Skin of body (tissue), 2 donors: ENCODE data around the gene ZNF451. TPM values are rescaled to one million over a fixed set of nuclear protein-coding genes. Genes with fewer than 3 reads are reported as not detected.
"Not testable (repeated sequence)": the region's sequence is repeated elsewhere in the genome, so short reads cannot be mapped to it uniquely, and the experiment has no call there.

Experiments used
- DNase-seq: peaks from one replicate; lab custom pipeline; 2025; lab: John Stamatoyannopoulos, UW
- total RNA-seq: library from RNA; depleted of rRNA; stranded (reverse); fragments of >200 nt; gene quantifications from one replicate; pipeline ENCODE4 v1.2.3, GENCODE V29; 2014

The ZNF451 gene, protein sequence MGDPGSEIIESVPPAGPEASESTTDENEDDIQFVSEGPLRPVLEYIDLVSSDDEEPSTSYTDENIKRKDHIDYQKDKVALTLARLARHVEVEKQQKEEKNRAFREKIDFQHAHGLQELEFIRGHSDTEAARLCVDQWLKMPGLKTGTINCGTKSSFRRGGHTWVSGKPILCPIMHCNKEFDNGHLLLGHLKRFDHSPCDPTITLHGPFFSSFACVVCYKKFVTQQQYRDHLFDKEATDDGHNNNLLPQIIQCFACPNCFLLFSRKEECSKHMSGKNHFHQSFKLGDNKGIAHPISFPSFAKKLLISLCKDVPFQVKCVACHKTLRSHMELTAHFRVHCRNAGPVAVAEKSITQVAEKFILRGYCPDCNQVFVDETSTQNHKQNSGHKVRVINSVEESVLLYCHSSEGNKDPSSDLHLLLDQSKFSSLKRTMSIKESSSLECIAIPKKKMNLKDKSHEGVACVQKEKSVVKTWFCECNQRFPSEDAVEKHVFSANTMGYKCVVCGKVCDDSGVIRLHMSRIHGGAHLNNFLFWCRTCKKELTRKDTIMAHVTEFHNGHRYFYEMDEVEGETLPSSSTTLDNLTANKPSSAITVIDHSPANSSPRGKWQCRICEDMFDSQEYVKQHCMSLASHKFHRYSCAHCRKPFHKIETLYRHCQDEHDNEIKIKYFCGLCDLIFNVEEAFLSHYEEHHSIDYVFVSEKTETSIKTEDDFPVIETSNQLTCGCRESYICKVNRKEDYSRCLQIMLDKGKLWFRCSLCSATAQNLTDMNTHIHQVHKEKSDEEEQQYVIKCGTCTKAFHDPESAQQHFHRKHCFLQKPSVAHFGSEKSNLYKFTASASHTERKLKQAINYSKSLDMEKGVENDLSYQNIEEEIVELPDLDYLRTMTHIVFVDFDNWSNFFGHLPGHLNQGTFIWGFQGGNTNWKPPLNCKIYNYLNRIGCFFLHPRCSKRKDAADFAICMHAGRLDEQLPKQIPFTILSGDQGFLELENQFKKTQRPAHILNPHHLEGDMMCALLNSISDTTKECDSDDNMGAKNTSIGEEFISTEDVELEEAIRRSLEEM
- 86.5 TPM for total RNA-seq

DNA sequence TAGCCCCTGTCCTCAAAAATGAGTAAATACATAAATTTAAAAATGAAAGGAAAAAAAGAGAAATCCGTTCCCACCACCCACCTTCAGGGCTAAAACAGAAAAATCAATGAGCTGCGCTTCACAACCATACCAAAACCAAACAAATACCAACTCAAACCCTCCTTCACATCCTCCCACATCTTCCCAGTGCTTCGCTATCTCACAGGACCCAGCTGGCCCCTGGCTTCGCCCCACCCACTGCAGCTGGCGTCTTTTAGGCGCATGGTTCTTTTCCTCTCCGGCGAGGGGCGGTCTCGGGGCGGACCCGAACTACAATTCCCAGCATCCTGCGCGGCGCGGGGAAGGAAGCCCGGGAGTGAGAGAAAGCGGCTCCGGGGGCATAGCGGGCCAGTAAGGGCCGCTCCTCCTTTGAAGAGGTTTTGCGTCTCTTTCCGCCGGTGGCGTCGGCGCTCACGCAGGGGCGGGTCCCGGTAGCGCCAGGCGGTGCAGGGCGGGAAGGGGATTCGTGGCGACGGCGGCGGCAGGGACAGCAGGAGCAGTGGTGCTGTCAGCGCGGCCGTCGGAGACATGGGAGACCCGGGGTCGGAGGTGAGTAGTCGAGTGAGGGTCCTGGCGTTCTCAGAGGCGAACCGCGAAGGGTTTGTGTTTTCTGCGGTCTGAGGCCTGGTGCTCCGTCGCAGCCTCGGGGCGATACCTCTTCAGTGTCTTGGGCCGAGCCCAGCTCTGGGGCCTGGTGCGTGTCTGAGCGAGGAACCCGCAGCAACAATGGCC is at the start of gene ZNF451:
Gene ZNF451 (plus strand): TSS at position 502 of the 771 bp plus-strand sequence. CDS start 66 bp downstream, at position 568.
- peak; percentile 96 for DNase-seq

DNA sequence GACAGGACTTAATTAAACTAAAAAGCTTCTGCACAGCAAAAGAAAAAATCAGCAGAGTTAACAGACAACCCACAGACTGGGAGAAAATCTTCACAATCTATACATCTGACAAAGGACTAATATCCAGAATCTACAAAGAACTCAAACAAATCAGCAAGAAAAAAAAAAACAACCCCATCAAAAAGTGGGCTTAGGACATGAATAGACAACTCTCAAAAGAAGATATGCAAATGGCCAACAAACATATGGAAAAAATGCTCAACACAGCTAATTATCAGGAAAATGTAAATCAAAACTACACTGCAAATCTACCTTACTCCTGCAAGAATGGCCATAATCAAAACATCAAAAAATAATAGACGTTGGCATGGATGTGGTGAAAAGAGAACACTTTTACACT is 45.9 kb upstream of the ZNF451 start:
- not testable (repeated sequence) for DNase-seq

DNA sequence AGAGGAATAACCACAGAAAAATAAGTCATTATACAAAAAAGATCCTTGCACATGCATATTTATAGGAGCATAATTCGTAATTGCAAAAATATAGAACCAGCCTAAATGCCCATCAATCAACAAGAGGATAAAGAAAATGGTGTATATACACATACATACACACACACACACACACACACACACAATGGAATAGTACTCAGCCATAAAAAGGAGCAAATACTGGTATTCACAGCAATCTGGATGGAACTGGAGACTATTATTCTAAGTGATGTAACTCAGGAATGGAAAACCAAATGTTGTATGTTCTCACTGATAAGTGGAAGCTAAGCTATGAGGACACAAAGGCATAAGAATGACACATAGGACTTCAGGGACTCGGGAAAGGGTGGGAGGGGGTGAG is 45.4 kb upstream of the ZNF451 start:
- no peak for DNase-seq

DNA sequence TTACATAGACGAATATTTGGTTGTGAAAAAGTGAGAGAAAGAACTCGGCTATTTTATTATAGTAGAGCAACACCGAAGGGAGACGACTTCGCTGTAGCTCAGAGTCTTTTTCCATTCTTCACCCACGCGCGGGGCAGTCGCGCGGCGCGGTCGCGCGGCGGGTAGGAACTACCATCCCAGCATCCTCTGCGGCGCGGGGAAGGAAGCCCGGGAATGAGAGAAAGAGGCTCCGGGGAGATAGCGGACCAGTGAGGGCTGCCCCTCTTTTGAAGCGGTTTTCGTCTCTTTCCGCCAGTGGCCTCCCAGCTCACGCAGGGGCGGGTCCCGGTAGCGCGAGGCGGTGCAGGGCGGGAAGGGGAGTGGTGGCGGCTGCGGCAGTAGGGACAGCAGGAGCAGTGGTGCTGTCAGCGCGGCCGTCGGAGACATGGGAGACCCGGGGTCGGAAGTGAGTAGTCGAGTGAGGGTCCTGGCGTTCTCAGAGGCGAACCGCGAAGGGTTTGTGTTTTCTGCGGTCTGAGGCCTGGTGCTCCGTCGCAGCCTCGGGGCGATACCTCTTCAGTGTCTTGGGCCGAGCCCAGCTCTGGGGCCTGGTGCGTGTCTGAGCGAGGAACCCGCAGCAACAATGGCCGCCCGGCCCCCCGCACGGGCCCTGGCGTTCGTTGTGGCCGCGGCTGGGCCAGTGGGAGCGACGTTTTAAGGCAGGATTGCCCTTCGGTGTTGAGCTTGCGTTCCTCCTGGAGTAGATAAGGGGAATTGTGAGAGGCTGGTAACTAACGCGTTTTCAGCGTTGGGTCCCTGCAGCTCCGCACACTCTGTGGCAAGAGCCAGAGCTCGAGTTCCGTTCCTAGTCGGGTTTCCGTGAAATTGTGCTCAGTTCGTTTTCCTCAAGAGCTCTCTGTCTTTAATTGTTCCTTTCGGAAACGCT is 43.4 kb upstream of the ZNF451 start, which contains the start of gene KIAA1586:
Gene KIAA1586 (plus strand): TSS at position 362 of the 925 bp plus-strand sequence. CDS start 63 bp downstream, at position 425.
- DNase-seq, result peak; percentile 83

DNA sequence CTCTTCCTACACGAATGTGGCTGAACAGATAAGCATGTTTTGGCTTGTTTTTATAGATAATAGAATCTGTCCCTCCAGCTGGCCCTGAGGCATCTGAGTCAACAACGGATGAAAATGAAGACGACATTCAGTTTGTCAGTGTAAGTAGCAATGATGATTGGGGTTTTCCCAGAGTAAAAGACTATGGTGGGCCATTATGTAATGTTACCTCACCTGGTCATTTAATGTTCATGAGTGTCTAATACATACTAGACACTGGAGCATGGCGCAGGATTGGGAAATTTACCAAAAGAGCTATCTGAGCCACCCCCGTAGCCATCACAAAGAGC is 42.8 kb upstream of the ZNF451 start:
- DNase-seq, result not testable (repeated sequence)

DNA sequence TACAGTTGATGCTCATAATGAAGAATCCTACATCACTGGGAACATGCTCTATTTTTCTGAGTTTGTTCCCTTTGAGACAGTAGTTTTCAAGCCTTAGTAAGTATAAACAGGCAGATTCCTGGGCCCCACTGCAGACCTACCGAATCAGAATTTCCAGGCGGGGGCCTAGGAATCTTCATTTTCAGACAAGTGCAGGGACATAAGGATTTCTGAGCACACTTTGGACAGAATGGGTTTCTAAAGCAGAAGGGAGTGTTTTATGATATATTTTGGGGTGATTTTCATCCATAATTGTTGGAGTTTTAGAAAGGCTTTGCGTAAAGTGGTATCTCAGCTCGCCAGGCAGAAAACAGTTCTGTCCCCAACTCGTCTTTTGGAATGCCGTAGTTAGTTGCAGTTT is 42.1 kb upstream of the ZNF451 start:
- DNase-seq, result not testable (repeated sequence)

DNA sequence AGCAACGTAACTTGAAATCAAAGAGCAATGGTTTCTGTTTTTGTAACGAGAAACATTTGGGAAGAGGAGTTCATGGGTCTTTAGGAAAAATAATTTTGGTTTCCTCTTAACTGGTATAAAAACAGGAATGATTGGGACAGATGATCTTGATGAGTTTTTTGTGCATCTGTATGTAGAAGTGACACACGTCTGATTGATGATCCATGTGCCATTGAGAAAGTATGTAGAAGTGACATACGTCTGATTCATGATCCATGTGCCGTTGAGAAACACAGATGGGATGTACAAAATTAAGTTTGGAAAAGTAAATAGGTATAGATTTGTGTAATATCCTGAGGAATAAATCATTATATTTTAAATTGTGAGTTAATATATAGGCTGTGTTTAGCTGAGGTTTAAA is 41.4 kb upstream of the ZNF451 start:
- DNase-seq, result no peak

DNA sequence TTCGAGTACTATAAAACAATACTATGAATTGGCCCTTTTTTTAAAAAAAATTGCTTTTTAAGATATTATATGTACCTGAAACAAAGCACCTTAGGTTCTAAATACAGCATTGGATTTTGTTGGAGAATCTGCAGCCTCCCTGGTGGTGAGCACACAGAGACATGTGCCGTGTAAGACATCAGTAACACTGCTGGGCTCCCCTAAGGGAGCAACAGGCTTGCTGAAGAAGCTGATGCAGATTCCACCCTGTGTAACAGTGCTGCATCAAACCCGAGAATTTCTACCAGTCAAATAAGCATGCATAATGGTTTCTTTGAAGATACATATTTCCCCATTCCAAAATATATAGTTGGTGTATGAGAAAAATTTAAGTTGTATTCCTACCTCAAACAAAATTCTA is 26.1 kb upstream of the ZNF451 start:
- DNase-seq, result no peak

DNA sequence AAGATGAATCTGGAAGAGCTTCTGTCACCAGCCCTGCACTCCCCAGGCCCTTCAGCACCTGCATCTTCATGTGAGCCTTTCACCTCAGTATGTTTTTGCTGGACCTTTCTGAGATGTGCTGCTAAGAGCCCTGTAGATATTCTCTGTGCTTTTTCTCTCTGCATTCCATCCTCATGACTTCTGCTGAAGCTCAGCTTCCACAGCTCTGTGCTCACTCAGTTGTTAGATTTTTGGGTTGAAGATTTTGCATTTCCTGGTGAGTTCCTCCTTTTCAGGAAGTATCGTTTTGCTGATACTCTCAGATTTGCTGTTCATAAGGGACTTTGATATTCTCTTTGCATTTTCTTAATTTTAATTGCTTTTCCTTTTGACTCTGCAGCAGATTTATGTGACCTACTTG is 25.2 kb upstream of the ZNF451 start:
- no peak for DNase-seq

DNA sequence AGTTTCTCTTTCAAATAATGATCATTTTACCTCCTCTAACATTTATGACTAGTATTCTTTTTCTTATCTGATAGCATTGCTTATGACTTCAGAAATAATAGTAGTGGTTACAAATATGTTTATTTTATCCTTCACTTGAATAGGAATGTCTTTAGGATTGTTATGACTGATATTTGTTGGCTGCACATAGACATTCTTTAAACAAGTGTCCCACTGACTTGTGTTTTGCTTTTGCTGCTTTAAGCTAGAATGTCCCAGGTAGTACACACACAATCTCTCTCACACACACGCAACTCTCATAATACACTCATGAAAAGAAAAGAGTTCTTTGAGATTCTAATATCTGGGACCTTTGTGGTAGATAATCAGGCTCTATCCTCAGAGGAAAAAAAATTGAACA is 21.9 kb upstream of the ZNF451 start:
- no peak for DNase-seq

DNA sequence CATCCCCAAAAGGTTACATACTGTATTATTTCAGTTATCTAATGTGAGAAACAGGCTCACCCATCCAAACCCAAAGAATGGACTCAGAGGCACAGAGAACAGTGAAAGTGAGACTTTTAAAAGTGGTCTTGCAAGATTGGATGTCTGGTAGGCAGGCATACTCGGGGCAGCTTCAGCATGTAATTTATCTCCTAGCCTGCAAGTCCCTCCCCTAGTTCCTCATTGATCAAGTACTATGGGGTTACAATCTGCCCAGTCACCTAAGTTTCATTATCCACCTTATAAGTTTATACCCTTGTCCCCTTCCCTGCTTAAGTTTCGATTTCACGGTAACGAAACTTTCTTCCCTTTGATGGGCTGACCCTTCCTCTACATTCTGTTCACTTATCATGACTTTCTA is 20.8 kb upstream of the ZNF451 start:
- no peak for DNase-seq

DNA sequence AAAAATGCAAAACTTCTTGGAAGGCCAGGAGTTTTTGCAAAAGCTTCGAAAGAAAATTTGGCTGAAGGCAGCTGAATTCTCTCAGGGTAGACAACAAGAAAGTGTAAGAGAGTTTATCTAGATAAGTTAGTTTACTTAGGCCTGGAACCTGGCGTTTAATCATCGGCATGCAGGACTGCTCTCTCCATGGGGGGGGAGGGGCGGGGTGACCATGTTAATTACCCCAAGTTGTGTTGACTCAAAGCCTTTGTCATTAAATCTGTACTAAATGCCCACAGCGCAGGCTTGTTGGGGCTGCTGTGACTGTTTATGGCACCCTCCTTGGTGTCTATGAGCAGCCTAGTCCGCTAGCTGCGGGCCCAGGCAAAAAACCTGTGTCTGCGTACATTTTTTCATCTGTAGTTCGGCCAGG is 20.1 kb upstream of the ZNF451 start:
- DNase-seq, result no peak

DNA sequence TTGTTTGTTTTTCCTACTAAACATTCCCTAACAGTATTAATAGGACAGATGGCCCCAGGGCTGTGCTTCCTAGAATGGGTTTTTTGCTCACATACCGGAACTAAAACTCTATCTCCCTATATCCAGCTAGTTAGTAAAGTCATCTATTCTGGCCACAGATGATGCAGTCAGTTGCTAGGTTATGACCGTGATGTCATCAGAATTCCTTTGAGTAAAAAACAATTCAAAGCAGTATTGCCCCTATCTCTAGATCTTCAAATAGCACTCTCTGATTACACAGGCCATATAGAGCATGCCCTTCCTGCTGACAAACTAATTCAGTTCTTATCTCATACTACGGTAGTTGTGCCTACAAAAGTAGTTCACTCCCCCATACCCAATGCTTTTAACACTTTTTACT is 17.9 kb upstream of the ZNF451 start:
- no peak for DNase-seq

DNA sequence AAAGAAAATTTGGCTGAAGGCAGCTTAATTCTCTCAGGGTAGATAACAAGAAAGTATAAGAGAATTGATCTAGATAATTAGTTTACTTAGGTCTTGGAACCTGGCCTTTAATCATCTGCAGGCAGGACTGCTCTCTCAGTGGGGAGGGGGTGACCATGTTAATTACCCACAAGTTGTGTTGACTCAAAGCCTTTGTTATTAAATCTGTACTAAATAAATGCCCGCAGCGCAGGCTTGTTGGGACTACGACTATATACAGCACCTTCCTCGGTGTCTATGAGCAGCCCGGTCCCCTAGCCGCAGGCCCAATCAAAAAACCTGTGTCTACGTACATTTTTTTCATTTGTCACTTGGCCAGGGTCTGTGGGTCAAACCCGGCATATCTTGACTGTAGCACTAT is 15.6 kb upstream of the ZNF451 start:
- no peak for DNase-seq

DNA sequence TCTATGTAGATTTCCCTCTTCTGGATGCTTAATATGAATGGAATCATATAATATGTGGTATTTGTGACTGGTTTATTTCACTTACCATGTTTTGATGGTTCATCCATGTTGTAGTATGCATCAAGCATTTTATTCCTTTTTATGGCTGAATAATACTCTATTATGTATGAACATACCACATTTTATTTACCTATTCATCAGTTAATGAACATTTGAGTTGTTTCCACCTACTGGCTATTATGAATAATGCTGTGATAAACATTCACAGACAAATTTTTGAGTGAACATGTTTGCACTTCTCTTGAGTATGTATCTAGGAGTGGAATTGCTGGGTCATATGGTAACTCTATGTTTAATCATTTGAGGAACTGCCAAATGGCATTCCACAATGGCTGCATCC is 14.9 kb upstream of the ZNF451 start:
- DNase-seq, result no peak

DNA sequence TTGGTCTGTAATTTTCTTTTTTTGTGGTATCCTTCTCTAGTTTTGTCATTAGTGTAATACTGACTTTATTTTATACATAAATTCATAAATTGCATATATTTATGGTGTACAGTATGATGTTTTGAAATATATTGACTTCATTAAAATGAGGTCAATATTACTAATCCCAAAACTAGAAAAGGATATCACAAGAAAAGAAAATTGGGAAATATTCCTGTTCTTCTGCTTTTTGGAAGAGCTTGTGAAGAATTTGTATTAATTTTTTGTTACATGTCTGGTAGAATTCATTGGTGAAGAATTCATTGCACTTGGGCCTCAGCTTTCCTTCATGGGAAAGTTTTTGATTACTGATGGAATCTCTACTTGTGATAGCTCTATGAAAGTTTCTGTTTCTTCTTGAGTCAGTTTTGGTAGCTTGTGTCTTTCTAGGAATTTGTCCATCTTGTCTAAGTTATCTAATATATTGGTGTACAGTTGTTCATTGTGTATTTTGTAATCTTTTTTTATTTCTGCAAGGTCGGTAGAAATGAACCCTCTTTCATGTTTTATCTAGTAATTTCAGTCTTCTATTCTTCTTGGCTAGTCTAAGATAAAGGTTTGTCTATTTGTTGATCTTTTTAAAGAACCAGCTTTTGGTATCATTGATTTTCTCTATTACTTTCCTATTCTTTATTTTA is 11.3 kb upstream of the ZNF451 start:
- no peak for DNase-seq

DNA sequence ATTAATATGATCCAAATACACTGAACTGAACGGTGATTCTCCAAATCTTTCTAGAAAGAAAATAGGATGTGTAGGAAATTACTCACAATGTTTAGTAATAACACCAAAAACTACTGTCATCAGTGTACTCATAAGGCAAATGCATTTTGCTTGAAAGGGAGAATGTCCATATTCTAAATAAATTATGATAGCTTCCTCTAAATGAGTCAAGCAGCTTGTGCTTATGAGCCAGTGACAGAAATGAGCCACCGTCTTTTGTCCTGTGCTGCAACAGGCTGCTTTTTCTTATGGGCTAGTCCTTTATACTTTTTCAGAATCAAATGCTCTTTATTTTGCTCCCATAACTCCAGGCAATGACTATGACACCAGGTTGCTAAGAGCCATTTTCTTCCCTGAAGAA is 4.5 kb upstream of the ZNF451 start:
- no peak for DNase-seq

DNA sequence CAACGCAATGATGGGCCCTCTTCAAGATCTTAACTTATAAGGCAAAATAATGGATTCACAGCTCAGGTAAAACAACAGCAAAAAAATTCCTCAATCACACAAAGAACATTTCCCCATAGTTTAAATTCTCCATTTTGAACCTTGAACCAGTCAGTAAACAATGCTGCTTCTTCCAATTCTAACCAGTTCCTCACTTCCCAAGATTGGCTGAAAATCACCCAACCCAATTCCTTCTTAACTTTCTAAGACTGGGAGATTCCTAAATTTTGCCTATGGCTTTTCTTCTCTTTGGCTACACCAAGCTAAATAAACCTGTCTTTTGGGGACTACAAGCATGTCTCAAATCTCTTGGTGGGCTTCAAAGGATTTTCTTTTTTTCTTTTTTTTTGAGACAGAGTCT is 3.1 kb upstream of the ZNF451 start:
- DNase-seq, result no peak

DNA sequence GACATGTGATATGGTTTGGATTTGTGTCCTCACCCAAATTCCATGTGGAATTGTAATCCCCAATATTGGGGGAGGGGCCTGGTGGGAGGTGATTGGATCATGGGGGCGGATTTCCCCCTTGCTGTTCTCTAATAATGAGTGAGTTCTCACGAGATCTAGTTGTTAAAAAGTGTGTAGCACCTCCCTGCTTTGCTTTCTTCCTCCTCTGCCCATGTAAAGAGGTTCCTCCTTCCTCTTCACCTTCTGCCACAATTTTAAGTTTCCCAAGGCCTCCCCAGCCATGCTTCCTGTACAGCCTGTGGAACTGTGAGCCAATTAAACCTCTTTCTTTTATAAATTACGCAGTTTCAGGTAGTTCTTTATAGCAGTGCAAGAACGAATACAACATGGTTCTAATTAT is 2.1 kb upstream of the ZNF451 start:
- DNase-seq, result no peak

DNA sequence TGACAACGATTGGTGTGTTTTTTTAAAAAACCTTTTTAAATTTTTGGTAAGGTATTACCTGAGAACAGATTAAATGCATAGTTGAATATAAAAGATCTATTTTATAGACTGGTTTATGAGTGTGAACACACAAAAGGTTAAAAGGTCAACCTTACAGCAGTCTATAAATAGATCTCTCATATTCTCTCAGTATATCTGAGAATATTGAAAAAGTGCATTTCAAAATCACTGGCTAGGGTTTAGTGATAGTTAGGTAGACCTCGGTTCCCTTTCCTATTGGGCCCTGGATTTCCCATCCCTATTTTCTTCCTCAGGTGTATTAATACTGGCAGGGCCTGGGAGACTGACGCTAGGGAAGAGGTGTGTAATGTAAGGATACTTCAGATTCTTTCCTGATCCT is 723 bp upstream of the ZNF451 start:
- no peak for DNase-seq
